Fibroblast of villous mesenchyme (primary cell): Measurements from ENCODE around the gene MAGI2. TPM values are rescaled to one million over a fixed set of nuclear protein-coding genes. Genes with fewer than 3 reads are reported as not detected.

Source experiments
- DNase-seq: peaks from one replicate; pipeline ENCODE4 v3.0.0-alpha.2; 2010; ENCODE audit warnings: low read depth
- H3K4me3 ChIP-seq: 2 replicates; pipeline ENCODE4 v1.5.1; 2011; ENCODE audit warnings: low read depth, mild to moderate bottlenecking, low read length
- CTCF ChIP-seq: IDR thresholded peaks from 2 replicates; pipeline ENCODE4 v1.5.1; 2012; ENCODE audit warnings: low read depth, mild to moderate bottlenecking, low read length; ENCODE audit not compliant: insufficient read depth
- total RNA-seq: library from RNA; depleted of rRNA; stranded (reverse); fragments of >200 nt; gene quantifications from 2 replicates; pipeline ENCODE4 v1.2.3, GENCODE V29; 2012

Gene MAGI2
- total RNA-seq, 1 donor: 24.6 TPM

DNA sequence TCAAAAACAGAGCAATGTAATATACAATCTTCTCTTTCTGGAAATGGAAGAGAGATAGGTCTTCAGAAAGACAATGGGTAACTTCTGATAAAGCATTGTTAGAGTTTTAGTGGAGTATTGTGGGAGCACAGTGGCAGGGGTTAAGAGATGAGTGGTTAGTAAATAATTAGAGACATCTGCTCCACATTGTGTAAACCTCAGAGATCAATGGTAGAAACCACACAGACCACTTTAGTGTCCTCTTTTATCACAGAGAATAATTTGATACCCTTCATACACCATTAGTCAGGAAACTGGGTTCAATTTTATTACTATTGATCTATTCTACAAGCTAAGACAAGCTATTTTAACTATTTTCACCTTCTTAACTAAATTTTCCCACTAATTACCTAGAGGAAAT is 35.9 kb upstream of the MAGI2 start:
- no peak for DNase-seq
- TF ChIP-seq CTCF: no peak
- no peak overlapping the region for H3K4me3 ChIP-seq

DNA sequence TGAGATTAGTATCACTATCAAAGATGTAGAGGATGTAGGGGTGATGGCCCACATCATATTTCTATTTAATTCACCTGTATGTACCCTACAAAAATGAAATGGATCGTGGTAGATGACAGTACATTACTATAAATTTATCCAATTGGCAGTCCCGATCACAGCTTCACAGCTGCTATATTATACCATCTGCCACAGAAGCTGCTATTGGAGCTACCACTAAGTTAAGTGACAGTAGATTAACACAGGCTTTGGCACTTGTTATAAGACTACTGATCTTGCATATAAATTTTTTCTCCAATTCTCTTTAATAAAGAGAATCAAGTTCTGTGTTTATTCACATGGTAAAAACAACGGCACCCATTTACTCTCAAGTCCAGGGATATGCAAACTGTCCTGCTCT is 24.9 kb upstream of the MAGI2 start:
- no peak overlapping the region for H3K4me3 ChIP-seq
- no peak for DNase-seq
- TF ChIP-seq CTCF: no peak

GRCh38 chr7:79475455-79475854 is 22.0 kb upstream of the MAGI2 start:
- H3K4me3 ChIP-seq: no peak overlapping the region
- DNase-seq: no peak
- TF ChIP-seq CTCF: no peak

DNA sequence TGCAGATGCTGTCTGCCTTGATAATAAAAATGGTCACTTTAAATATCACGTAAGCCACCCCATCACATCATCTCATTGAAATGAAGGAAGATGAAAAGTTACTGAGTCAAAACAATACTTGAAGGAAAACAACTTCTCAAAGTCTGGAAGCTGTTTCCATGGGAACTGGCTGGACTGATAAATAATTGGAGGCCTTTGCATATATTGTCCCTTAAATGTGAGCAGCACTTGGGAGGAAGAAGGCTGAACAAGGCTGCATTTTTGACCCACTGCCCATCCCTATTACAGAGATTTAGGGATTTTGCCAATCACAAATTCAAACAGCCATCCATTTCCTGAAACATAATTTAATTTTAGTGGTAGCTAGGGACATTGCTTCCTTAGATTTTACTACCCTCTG is 18.2 kb upstream of the MAGI2 start:
- TF ChIP-seq CTCF: no peak

DNA sequence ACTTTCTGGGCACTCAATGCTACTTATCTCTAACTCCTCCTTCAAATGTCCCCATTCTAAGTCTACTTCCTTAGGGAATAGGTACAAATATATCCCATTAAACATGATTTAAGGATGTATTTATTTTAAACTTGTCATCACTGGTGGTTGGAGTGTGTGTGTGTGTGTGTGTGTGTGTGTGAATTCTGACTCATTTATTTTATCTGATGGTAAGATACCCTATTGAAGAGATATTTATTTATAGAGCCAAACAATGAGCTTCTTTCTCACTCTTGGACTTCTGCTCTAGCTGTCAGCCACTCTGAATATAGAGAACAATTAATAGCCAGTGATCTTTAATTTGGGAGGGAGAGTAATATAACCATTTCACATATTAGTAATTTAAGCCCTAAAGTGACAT is 17.8 kb upstream of the MAGI2 start:
- no peak overlapping the region for H3K4me3 ChIP-seq
- peak; percentile 16 for DNase-seq
- no peak for TF ChIP-seq CTCF

More for the DNA sequence above, 18.2 kb upstream of the MAGI2 start:
- no peak overlapping the region for H3K4me3 ChIP-seq
- no peak for DNase-seq

DNA sequence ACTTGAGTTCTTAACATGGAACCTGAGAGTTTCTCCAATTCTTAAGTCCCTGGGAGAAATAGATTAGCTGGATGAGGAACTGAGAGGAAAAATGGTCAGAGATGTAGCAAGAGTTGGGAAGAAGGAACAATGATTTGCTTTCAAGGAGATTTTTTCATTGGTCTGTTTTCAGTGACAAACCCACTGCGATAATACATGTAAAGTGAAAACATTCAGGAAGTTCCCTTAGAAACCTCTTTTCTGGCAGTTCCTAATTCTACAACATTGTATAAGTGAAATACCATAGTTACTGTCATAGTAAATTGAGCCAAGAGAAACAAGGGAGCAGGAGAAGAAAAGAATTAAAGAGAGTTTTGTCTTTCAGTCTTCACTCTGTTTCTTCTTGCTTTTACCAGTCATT is 12.1 kb upstream of the MAGI2 start:
- no peak for TF ChIP-seq CTCF
- no peak overlapping the region for H3K4me3 ChIP-seq
- no peak for DNase-seq

DNA sequence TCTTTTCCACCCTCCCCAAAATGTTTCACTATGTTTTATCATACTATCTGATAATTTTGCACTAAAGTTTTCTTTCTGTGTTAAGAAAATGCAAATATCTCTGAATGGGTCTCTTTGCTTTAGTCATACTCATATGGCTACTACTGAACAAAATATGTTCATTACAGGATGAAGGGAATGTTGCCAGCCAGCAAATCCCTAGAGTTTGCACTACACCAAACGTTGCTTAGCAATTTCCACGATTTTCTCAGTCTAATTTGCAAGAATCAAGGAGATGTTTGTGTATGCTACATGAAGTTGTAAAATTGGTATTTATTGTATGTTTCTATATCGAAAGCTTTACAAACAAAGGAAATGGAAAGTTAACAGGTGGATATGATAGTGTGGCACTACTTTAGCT is 10.6 kb upstream of the MAGI2 start:
- TF ChIP-seq CTCF: no peak
- no peak overlapping the region for H3K4me3 ChIP-seq
- DNase-seq: no peak
